ENCODE data around the gene MYOC.

Gene MYOC

GRCh38 chr1:171643156-171643555, 9.3 kb downstream of the MYOC start:
- no peaks in the 10 kb centered on the region for H3K9me3 Mint-ChIP-seq
- peaks cover 20% of the 10 kb centered on the region for H3K27me3 Mint-ChIP-seq
- no peak overlapping the region for H3K4me3 Mint-ChIP-seq
- peak overlapping the region; percentile 57 for H3K27ac Mint-ChIP-seq (ENCODE audit: low read depth)
- DNase-seq (ENCODE audit: low spot score in 2 of 2) (no peak), ATAC-seq (replicated peaks; ENCODE audit: extremely low read depth, poor library complexity, severe bottlenecking) (no peak)
- H3K4me1 Mint-ChIP-seq: peaks cover 10% of the 10 kb centered on the region
- H3K36me3 Mint-ChIP-seq (ENCODE audit: insufficient read depth): peaks cover 3% of the 10 kb centered on the region

DNA sequence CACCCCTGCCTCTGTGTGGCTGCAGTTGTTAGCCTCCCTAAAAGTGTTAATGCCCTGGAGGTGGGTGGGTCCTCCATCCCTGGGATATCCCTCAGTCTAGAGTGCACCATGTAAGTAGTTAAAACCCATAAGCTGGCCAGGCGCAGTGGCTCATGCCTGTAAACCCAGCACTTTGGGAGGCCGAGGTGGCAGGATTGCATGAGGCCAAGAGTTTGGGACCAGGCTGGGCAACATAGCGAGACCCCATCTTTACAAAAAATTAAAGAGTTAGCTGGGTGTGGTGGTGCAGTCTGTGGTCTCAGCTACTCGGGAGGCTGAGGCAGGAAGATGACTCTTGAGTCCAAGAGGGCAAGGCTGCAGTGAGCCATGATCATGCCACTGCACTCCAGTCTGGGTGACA, 10.3 kb downstream of the MYOC start:
- H3K27ac Mint-ChIP-seq (ENCODE audit: low read depth): no peak overlapping the region
- DNase-seq (ENCODE audit: low spot score in 2 of 2): no peak
- no peaks in the 10 kb centered on the region for H3K9me3 Mint-ChIP-seq
- peaks cover 23% of the 10 kb centered on the region for H3K27me3 Mint-ChIP-seq
- no peak for ATAC-seq (replicated peaks; ENCODE audit: extremely low read depth, poor library complexity, severe bottlenecking)
- no peak overlapping the region for H3K4me3 Mint-ChIP-seq
- peaks cover 3% of the 10 kb centered on the region for H3K36me3 Mint-ChIP-seq (ENCODE audit: insufficient read depth)
- peaks cover 10% of the 10 kb centered on the region for H3K4me1 Mint-ChIP-seq

GRCh38 chr1:171641076-171641864, 11.2 kb downstream of the MYOC start:
- ATAC-seq (replicated peaks; ENCODE audit: extremely low read depth, poor library complexity, severe bottlenecking): no peak
- Mint-ChIP-seq H3K36me3 (ENCODE audit: insufficient read depth) (peaks cover 3% of the 10 kb centered on the region), H3K4me3 (no peak overlapping the region)

DNA sequence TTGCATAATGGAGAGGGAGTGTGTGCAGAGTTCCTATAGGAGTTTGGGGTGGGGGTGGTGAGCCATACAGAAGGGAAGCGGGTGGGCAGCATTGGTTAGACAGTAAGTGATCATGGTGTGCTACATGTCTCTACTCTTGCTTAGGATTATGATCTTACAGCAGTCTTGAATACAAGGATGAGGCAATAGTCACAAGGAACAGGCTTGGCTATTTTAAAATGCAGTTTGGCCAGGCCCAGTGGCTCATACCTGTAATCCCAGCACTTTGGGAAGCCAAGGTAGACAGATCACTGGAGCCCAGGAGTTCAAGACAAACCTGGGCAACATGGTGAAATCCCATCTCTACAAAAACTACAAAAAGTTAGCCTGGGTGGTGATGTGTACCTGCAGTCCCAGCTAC, 12.3 kb downstream of the MYOC start:
- Mint-ChIP-seq H3K27ac (ENCODE audit: low read depth) (no peak overlapping the region), H3K9me3 (no peaks in the 10 kb centered on the region), H3K27me3 (peaks cover 23% of the 10 kb centered on the region), H3K4me3 (no peak overlapping the region), H3K4me1 (peaks cover 7% of the 10 kb centered on the region), H3K36me3 (ENCODE audit: insufficient read depth) (no peaks in the 10 kb centered on the region)
- DNase-seq (ENCODE audit: low spot score in 2 of 2) (no peak), ATAC-seq (replicated peaks; ENCODE audit: extremely low read depth, poor library complexity, severe bottlenecking) (no peak)

More at GRCh38 chr1:171641076-171641864, 11.2 kb downstream of the MYOC start:
- Mint-ChIP-seq H3K27me3 (peaks cover 23% of the 10 kb centered on the region), H3K27ac (ENCODE audit: low read depth) (no peak overlapping the region), H3K9me3 (no peaks in the 10 kb centered on the region), H3K4me1 (peaks cover 10% of the 10 kb centered on the region)
- no peak for DNase-seq (ENCODE audit: low spot score in 2 of 2)

- Mint-ChIP-seq H3K27me3 (peaks cover 28% of the 10 kb centered on the region), H3K27ac (ENCODE audit: low read depth) (no peak overlapping the region), H3K36me3 (ENCODE audit: insufficient read depth) (no peaks in the 10 kb centered on the region), H3K9me3 (no peaks in the 10 kb centered on the region), H3K4me3 (no peak overlapping the region), H3K4me1 (no peaks in the 10 kb centered on the region)
- ATAC-seq (replicated peaks; ENCODE audit: extremely low read depth, poor library complexity, severe bottlenecking) (no peak), DNase-seq (ENCODE audit: low spot score in 2 of 2) (no peak)
Measured at GRCh38 chr1:171637928-171638576, 14.4 kb downstream of the MYOC start.

- H3K4me1 Mint-ChIP-seq: no peaks in the 10 kb centered on the region
- H3K9me3 Mint-ChIP-seq: no peaks in the 10 kb centered on the region
- peaks cover 1% of the 10 kb centered on the region for H3K36me3 Mint-ChIP-seq (ENCODE audit: insufficient read depth)
- no peak overlapping the region for H3K27ac Mint-ChIP-seq (ENCODE audit: low read depth)
- H3K27me3 Mint-ChIP-seq: peaks cover 39% of the 10 kb centered on the region
- no peak overlapping the region for H3K4me3 Mint-ChIP-seq
- ATAC-seq (replicated peaks; ENCODE audit: extremely low read depth, poor library complexity, severe bottlenecking): no peak
- DNase-seq (ENCODE audit: low spot score in 2 of 2): no peak
Measured at GRCh38 chr1:171636141-171636540, 16.3 kb downstream of the MYOC start.

DNA sequence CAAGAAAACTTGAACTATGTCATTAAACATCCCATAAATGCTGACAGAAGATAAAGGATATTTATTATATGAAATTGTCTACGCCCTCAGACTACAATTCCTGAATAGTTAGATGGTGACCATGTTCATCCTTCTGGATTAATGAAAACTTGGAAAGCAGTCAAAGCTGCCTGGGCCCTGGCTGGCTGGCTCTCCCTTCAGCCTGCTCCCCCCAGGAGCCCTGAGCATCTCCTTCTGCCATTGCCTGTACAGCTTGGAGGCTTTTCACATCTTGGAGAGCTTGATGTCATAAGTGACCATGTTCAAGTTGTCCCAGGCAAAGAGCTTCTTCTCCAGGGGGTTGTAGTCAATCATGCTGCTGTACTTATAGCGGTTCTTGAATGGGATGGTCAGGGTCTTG, 16.8 kb downstream of the MYOC start:
- DNase-seq (ENCODE audit: low spot score in 2 of 2): no peak
- H3K36me3 Mint-ChIP-seq (ENCODE audit: insufficient read depth): peaks cover 2% of the 10 kb centered on the region
- H3K9me3 Mint-ChIP-seq: no peaks in the 10 kb centered on the region
- no peak overlapping the region for H3K27ac Mint-ChIP-seq (ENCODE audit: low read depth)
- no peak for ATAC-seq (replicated peaks; ENCODE audit: extremely low read depth, poor library complexity, severe bottlenecking)
- no peak overlapping the region for H3K4me3 Mint-ChIP-seq
- H3K27me3 Mint-ChIP-seq: peaks cover 44% of the 10 kb centered on the region
- H3K4me1 Mint-ChIP-seq: no peaks in the 10 kb centered on the region

DNA sequence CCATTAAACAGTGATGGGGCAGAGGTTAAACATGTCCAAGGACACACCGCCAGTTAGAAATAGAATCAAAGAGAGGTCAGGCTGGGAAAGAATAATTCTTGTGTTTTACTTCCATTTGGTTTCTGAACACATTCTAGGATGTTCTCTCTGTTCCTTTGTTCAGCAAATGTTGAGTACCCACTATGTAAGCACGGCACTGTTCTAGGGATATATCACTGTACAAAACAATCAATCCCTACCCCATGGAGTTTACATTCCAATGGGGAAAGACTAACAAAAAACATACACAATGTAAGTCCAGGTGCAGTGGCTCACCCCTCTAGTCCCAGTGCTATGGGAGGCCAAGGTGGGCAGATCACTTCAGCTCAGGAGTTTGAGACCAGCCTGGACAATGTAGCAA, 24.3 kb downstream of the MYOC start:
- ATAC-seq (replicated peaks; ENCODE audit: extremely low read depth, poor library complexity, severe bottlenecking) (no peak), DNase-seq (ENCODE audit: low spot score in 2 of 2) (no peak)
- H3K27ac Mint-ChIP-seq (ENCODE audit: low read depth): no peak overlapping the region
- H3K4me1 Mint-ChIP-seq: no peaks in the 10 kb centered on the region
- H3K4me3 Mint-ChIP-seq: no peak overlapping the region
- H3K27me3 Mint-ChIP-seq: peaks cover 69% of the 10 kb centered on the region
- H3K9me3 Mint-ChIP-seq: no peaks in the 10 kb centered on the region
- peaks cover 4% of the 10 kb centered on the region for H3K36me3 Mint-ChIP-seq (ENCODE audit: insufficient read depth)

GRCh38 chr1:171627020-171627419, 25.5 kb downstream of the MYOC start:
- DNase-seq (ENCODE audit: low spot score in 2 of 2) (no peak), ATAC-seq (replicated peaks; ENCODE audit: extremely low read depth, poor library complexity, severe bottlenecking) (no peak)
- no peaks in the 10 kb centered on the region for H3K9me3 Mint-ChIP-seq
- H3K4me1 Mint-ChIP-seq: no peaks in the 10 kb centered on the region
- peaks cover 4% of the 10 kb centered on the region for H3K36me3 Mint-ChIP-seq (ENCODE audit: insufficient read depth)
- no peak overlapping the region for H3K4me3 Mint-ChIP-seq
- no peak overlapping the region for H3K27ac Mint-ChIP-seq (ENCODE audit: low read depth)
- H3K27me3 Mint-ChIP-seq: peaks cover 57% of the 10 kb centered on the region

GRCh38 chr1:171625225-171625624, 27.3 kb downstream of the MYOC start:
- no peaks in the 10 kb centered on the region for H3K9me3 Mint-ChIP-seq
- H3K27me3 Mint-ChIP-seq: peaks cover 39% of the 10 kb centered on the region
- DNase-seq (ENCODE audit: low spot score in 2 of 2) (no peak), ATAC-seq (replicated peaks; ENCODE audit: extremely low read depth, poor library complexity, severe bottlenecking) (no peak)
- no peaks in the 10 kb centered on the region for H3K4me1 Mint-ChIP-seq
- peaks cover 2% of the 10 kb centered on the region for H3K36me3 Mint-ChIP-seq (ENCODE audit: insufficient read depth)
- no peak overlapping the region for H3K4me3 Mint-ChIP-seq
- no peak overlapping the region for H3K27ac Mint-ChIP-seq (ENCODE audit: low read depth)

- Mint-ChIP-seq H3K27ac (ENCODE audit: low read depth) (no peak overlapping the region), H3K4me3 (no peak overlapping the region), H3K4me1 (no peaks in the 10 kb centered on the region), H3K36me3 (ENCODE audit: insufficient read depth) (peaks cover 2% of the 10 kb centered on the region), H3K9me3 (no peaks in the 10 kb centered on the region), H3K27me3 (peaks cover 25% of the 10 kb centered on the region)
- ATAC-seq (replicated peaks; ENCODE audit: extremely low read depth, poor library complexity, severe bottlenecking) (no peak), DNase-seq (ENCODE audit: low spot score in 2 of 2) (no peak)
Measured at GRCh38 chr1:171623651-171624331, 28.7 kb downstream of the MYOC start.

- Mint-ChIP-seq H3K27me3 (peaks cover 18% of the 10 kb centered on the region), H3K36me3 (ENCODE audit: insufficient read depth) (no peaks in the 10 kb centered on the region), H3K9me3 (no peaks in the 10 kb centered on the region), H3K27ac (ENCODE audit: low read depth) (no peak within 1 kb of the TSS), H3K4me1 (no peaks in the 10 kb centered on the region), H3K4me3 (no peak within 1 kb of the TSS)
- no peak for DNase-seq (ENCODE audit: low spot score in 2 of 2)
- ATAC-seq (replicated peaks; ENCODE audit: extremely low read depth, poor library complexity, severe bottlenecking): no peak
Measured at GRCh38 chr1:171622152-171622462, 30.4 kb downstream of the MYOC start, which contains the start of gene MYOCOS. TSS of gene MYOCOS (plus strand) at chr1:171622243. CDS start at chr1:171623884, 1,641 bp downstream.

- ATAC-seq (replicated peaks; ENCODE audit: extremely low read depth, poor library complexity, severe bottlenecking) (no peak), DNase-seq (ENCODE audit: low spot score in 2 of 2) (no peak)
- H3K4me1 Mint-ChIP-seq: no peaks in the 10 kb centered on the region
- no peaks in the 10 kb centered on the region for H3K27me3 Mint-ChIP-seq
- no peaks in the 10 kb centered on the region for H3K36me3 Mint-ChIP-seq (ENCODE audit: insufficient read depth)
- no peak overlapping the region for H3K4me3 Mint-ChIP-seq
- no peak overlapping the region for H3K27ac Mint-ChIP-seq (ENCODE audit: low read depth)
- no peaks in the 10 kb centered on the region for H3K9me3 Mint-ChIP-seq
Measured at GRCh38 chr1:171616586-171616985, 35.9 kb downstream of the MYOC start.

Data from central memory CD8-positive, alpha-beta T cell (primary cell).